A549 (cell line): ENCODE data around the gene BRF1. TPM values are rescaled to one million over a fixed set of nuclear protein-coding genes. Genes with fewer than 3 reads are reported as not detected.

Experiments used
- ATAC-seq, 2 experiments: fragments of 200-7000 bp in 1 of 2; fragments of >200 bp in 1 of 2; cut with Nextera tagmentation in 1 of 2; cut with Tn5 transposase in 1 of 2; 3 replicates each; pipeline versions ENCODE4 v1.8.0 to v1.9.1; 2018 to 2020; ENCODE audit warnings: mild to moderate bottlenecking in 1 of 2, moderate library complexity in 1 of 2
- CTCF ChIA-PET: fragments of 300-600 bp; sonication (Branson Sonifier 250); formaldehyde crosslinking; extraction: SDS; loops from one replicate; lab custom pipeline; 2021; ENCODE audit warnings: antibody characterized with exemption, inconsistent platforms; lab: Yijun Ruan, JAX
- POLR2A ChIA-PET: fragments of 350-600 bp; formaldehyde crosslinking; extraction: SDS; loops from one replicate; lab custom pipeline; 2021; ENCODE audit warnings: antibody characterized with exemption, inconsistent platforms; lab: Yijun Ruan, JAX
- DNase-seq, 2 experiments: peaks; one replicate each; pipeline versions ENCODE4 v3.0.0 to v3.0.0-alpha.2; 2011 to 2016; ENCODE audit warnings: low read depth in 1 of 2, low spot score in 1 of 2
- FAIRE-seq: peaks from 2 replicates; lab custom pipeline; 2011; peaks lifted over from hg19 to GRCh38; lab: Jason Lieb, UNC
- H3K27ac ChIP-seq, 2 experiments: fragments of >200 bp; sonication (Bioruptor Twin); formaldehyde crosslinking; 3 replicates each; pipeline ENCODE4 v1.5.1; 2016 to 2017
- H3K4me1 ChIP-seq: fragments of >200 bp; sonication (Bioruptor Twin); formaldehyde crosslinking; 3 replicates; pipeline ENCODE4 v1.6.1; 2016
- H3K4me2 ChIP-seq: fragments of >200 bp; sonication (Bioruptor Twin); formaldehyde crosslinking; 3 replicates; pipeline ENCODE4 v1.6.1; 2016
- H3K4me3 ChIP-seq: fragments of >200 bp; sonication (Bioruptor Twin); formaldehyde crosslinking; 3 replicates; pipeline ENCODE4 v1.5.1; 2016
- H3K9me3 ChIP-seq: fragments of >200 bp; sonication (Bioruptor Twin); formaldehyde crosslinking; 3 replicates; pipeline ENCODE4 v1.6.1; 2016
- BHLHE40 ChIP-seq: IDR thresholded peaks from 2 replicates; pipeline ENCODE4 v1.6.1; 2012; ENCODE audit warnings: low read depth, low read length, inconsistent platforms
- CHD4 ChIP-seq: fragments of 200-600 bp; sonication (generic); IDR thresholded peaks from 2 replicates; pipeline ENCODE4 v1.6.1; 2016; ENCODE audit warnings: antibody characterized with exemption, mild to moderate bottlenecking, borderline replicate concordance
- EHMT2 ChIP-seq: fragments of 200-600 bp; sonication (generic); IDR thresholded peaks from 2 replicates; pipeline ENCODE4 v1.6.1; 2016; ENCODE audit warnings: antibody characterized with exemption, low read depth, mild to moderate bottlenecking, moderate library complexity
- FOSB ChIP-seq: fragments of 250-450 bp; sonication (Bioruptor Pico); IDR thresholded peaks from 2 replicates; pipeline ENCODE4 v1.5.0; 2020; ENCODE audit warnings: mild to moderate bottlenecking, moderate library complexity
- FOXS1 ChIP-seq: fragments of 250-450 bp; sonication (Bioruptor Pico); IDR thresholded peaks from 2 replicates; pipeline ENCODE4 v1.5.0; 2020; ENCODE audit warnings: mild to moderate bottlenecking, moderate library complexity
- HDAC2 ChIP-seq: fragments of 200-600 bp; sonication (generic); IDR thresholded peaks from 2 replicates; pipeline ENCODE4 v1.6.1; 2016
- HEYL ChIP-seq: fragments of 250-450 bp; sonication (Bioruptor Pico); IDR thresholded peaks from 2 replicates; pipeline ENCODE4 v1.8.0; 2021; ENCODE audit warnings: mild to moderate bottlenecking, moderate library complexity
- HOXA7 ChIP-seq: fragments of 250-450 bp; sonication (Bioruptor Pico); IDR thresholded peaks from 2 replicates; pipeline ENCODE4 v1.5.0; 2020; ENCODE audit warnings: mild to moderate bottlenecking, moderate library complexity
- HOXB5 ChIP-seq: fragments of 250-450 bp; sonication (Bioruptor Pico); IDR thresholded peaks from 2 replicates; pipeline ENCODE4 v1.5.0; 2020; ENCODE audit warnings: mild to moderate bottlenecking, moderate library complexity
- JUN ChIP-seq, 2 experiments: fragments of >200 bp; sonication (Bioruptor Twin); formaldehyde crosslinking; IDR thresholded peaks; 2 replicates in 1 of 2; 3 replicates in 1 of 2; pipeline ENCODE4 v1.6.1; 2016 to 2017
- KDM1A ChIP-seq: fragments of 200-600 bp; sonication (generic); IDR thresholded peaks from 2 replicates; pipeline ENCODE4 v1.6.1; 2016; ENCODE audit warnings: low read depth, mild to moderate bottlenecking
- KDM5A ChIP-seq: fragments of 200-600 bp; sonication (generic); IDR thresholded peaks from 2 replicates; pipeline ENCODE4 v1.6.1; 2016; ENCODE audit warnings: antibody characterized with exemption, mild to moderate bottlenecking
- MAFK ChIP-seq: fragments of 450-650 bp; IDR thresholded peaks from 2 replicates; pipeline ENCODE4 v1.6.1; 2014; ENCODE audit not compliant: partially characterized antibody
- NFE2L2 ChIP-seq: fragments of 150-350 bp; conservative IDR thresholded peaks from 2 replicates; pipeline ENCODE4 v1.6.1; 2014; ENCODE audit warnings: low read length
- NPAS2 ChIP-seq: fragments of 250-450 bp; sonication (Bioruptor Pico); IDR thresholded peaks from 2 replicates; pipeline ENCODE4 v1.8.0; 2022; ENCODE audit warnings: mild to moderate bottlenecking, moderate library complexity, borderline replicate concordance
- RAD21 ChIP-seq, 2 experiments: fragments of >200 bp in 1 of 2; sonication (Bioruptor Twin) in 1 of 2; formaldehyde crosslinking in 1 of 2; IDR thresholded peaks in 1 of 2; conservative IDR thresholded peaks in 1 of 2; 2 replicates in 1 of 2; 3 replicates in 1 of 2; pipeline ENCODE4 v1.6.1; 2012 to 2018; ENCODE audit warnings: inconsistent platforms in 1 of 2
- RCOR1 ChIP-seq: fragments of 150-350 bp; IDR thresholded peaks from 2 replicates; pipeline ENCODE4 v1.6.1; 2014; ENCODE audit warnings: antibody characterized with exemption, low read length, low read depth
- RFX5 ChIP-seq: fragments of 450-650 bp; IDR thresholded peaks from 2 replicates; pipeline ENCODE4 v1.7.1; 2014; ENCODE audit warnings: antibody characterized with exemption, mild to moderate bottlenecking, moderate library complexity
- ZC3H11A ChIP-seq: fragments of 450-650 bp; IDR thresholded peaks from 2 replicates; pipeline ENCODE4 v1.6.1; 2014; ENCODE audit warnings: antibody characterized with exemption, mild to moderate bottlenecking
- ZFP36 ChIP-seq: fragments of 450-650 bp; IDR thresholded peaks from 2 replicates; pipeline ENCODE4 v1.6.1; 2014; ENCODE audit warnings: borderline replicate concordance; ENCODE audit not compliant: partially characterized antibody
- ZNF302 ChIP-seq: fragments of 250-450 bp; sonication (Bioruptor Pico); IDR thresholded peaks from 2 replicates; pipeline ENCODE4 v1.9.0; 2021; ENCODE audit warnings: inconsistent platforms, mild to moderate bottlenecking, moderate library complexity
- WGBS: methylation state at CpG from one replicate; pipeline ENCODE4 v1.1.6; 2017; ENCODE audit errors: missing lambda C conversion rate; 5-methylcytosine and 5-hydroxymethylcytosine counted together
- polyA plus RNA-seq, 4 experiments: library from polyadenylated mRNA; depleted of rRNA in 3 of 4; stranded (reverse); fragments of >200 nt; fragmentation: RNase III in 1 of 4; extraction: RNeasy Plus Mini Kit Qiagen cat#74134 plus additional on column Dnase treatment in 1 of 4; gene quantifications; 2 replicates in 3 of 4; 3 replicates in 1 of 4; pipeline ENCODE4 v1.2.3, GENCODE V29; 2011 to 2017
- TF ChIP-seq, protein P1 (sequence below): IDR thresholded peaks from 2 replicates; pipeline ENCODE4 v1.6.1; 2012; ENCODE audit warnings: low read depth, borderline replicate concordance
- TF ChIP-seq, protein P2 (sequence below): IDR thresholded peaks from 2 replicates; pipeline ENCODE4 v1.6.1; 2012
- TF ChIP-seq, protein P3 (sequence below): fragments of 450-650 bp; IDR thresholded peaks from 2 replicates; pipeline ENCODE4 v1.6.1; 2014; ENCODE audit warnings: antibody characterized with exemption
- TF ChIP-seq, protein P4 (sequence below): fragments of 200-600 bp; sonication (generic); IDR thresholded peaks from 2 replicates; pipeline ENCODE4 v1.6.1; 2016; ENCODE audit warnings: antibody characterized with exemption, mild to moderate bottlenecking, moderate library complexity

BRF1 gene
- polyA plus RNA-seq, 2 of the 4 experiments (the other 2 are of a cell fraction) = 8.5 to 25.7 TPM

DNA sequence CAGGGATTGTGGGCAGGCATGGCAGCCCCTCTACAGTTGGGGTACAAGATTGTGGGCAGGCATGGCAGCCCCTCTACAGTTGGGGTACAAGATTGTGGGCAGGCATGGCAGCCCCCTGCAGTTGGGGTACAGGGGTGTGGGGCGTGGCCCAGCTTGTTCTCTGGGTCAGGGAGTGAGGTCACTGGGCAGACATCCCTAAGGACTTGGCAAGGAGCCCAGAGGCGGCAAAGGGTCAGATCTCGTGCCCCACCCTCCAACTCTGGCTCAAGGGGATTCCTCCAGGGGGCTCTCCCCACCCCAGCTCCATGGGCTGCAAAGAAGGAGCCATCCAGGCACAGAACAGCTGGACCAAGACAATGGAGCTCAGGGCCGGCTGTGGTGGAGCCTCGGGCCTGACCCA, 93.9 kb downstream of the BRF1 start:
- POLR2A ChIA-PET = no interaction called here
- Histone ChIP-seq H3K4me3 (no peak overlapping the region), H3K4me2 (peak overlapping the region; percentile 19; the same call in 1 of the 3 replicates), H3K9me3 (no peaks in the 10 kb centered on the region), H3K27ac (peak overlapping the region in 1 of 2 experiments; percentile 27; a peak in 2 of 6 replicates), H3K4me1 (peaks cover 36% of the 10 kb centered on the region)
- DNase-seq = no peak
- CTCF ChIA-PET = interaction anchor here (0.5 to 1.5 kb wide), 3 partner anchors 37 to 167 kb away, joined by 4 read pairs; no protein-coding TSS in a partner anchor
- ATAC-seq = no peak
- no peak for TF ChIP-seq JUN (IDR thresholded peaks at IDR 0.05)
- TF ChIP-seq KDM1A = no peak
- no peak for TF ChIP-seq BHLHE40
- TF ChIP-seq ZC3H11A = no peak
- TF ChIP-seq, protein P1, sequence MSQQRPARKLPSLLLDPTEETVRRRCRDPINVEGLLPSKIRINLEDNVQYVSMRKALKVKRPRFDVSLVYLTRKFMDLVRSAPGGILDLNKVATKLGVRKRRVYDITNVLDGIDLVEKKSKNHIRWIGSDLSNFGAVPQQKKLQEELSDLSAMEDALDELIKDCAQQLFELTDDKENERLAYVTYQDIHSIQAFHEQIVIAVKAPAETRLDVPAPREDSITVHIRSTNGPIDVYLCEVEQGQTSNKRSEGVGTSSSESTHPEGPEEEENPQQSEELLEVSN = no peak
- no peak for TF ChIP-seq ZFP36
- no peak for TF ChIP-seq RAD21 (conservative IDR thresholded peaks at IDR 0.05 in 1 of 2, IDR thresholded peaks at IDR 0.05 in 1 of 2)
- TF ChIP-seq FOSB (CRISPR knock-in tag) = no peak
- no peak for TF ChIP-seq RFX5
- no peak for TF ChIP-seq NFE2L2
- no peak for TF ChIP-seq KDM5A
- no peak for TF ChIP-seq CHD4
- TF ChIP-seq HEYL (CRISPR knock-in tag) = no peak
- TF ChIP-seq, protein P2, sequence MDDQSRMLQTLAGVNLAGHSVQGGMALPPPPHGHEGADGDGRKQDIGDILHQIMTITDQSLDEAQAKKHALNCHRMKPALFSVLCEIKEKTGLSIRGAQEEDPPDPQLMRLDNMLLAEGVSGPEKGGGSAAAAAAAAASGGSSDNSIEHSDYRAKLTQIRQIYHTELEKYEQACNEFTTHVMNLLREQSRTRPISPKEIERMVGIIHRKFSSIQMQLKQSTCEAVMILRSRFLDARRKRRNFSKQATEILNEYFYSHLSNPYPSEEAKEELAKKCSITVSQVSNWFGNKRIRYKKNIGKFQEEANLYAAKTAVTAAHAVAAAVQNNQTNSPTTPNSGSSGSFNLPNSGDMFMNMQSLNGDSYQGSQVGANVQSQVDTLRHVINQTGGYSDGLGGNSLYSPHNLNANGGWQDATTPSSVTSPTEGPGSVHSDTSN = no peak
- TF ChIP-seq HOXB5 = no peak
- no peak for TF ChIP-seq RCOR1
- no peak for TF ChIP-seq ZNF302 (CRISPR knock-in tag)
- TF ChIP-seq HDAC2 = no peak
- TF ChIP-seq, protein P3, sequence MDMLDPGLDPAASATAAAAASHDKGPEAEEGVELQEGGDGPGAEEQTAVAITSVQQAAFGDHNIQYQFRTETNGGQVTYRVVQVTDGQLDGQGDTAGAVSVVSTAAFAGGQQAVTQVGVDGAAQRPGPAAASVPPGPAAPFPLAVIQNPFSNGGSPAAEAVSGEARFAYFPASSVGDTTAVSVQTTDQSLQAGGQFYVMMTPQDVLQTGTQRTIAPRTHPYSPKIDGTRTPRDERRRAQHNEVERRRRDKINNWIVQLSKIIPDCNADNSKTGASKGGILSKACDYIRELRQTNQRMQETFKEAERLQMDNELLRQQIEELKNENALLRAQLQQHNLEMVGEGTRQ = no peak
- TF ChIP-seq HOXA7 (CRISPR knock-in tag) = no peak
- WGBS = 34% methylated on average over 5 of the region's 5 CpGs
- no peak for FAIRE-seq

DNA sequence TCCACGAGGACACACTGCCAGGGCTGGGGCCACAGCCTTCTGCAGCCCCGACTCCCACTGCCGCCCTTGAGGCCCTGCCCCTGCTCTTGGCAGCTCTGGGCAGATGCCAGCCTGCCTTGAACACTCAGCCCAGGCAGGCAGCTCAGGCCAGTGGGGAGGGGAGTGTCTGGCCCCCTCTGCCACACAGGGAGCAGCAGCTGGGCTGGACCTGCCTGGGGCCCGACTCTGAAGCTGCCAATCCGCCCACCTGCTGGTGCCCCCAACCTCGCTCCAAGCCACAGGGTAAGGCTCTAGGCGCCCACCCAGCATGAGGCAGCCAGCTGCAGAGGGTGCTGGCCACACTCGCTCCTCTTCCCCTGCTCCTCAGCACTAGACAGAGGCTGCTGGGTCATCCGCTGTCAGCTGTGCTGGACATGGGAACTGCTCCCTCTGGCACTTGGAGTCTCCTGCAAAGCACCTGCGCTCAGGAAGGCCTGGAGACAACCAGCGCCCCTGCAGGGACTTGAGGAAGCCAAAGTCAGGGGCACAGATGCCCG, 95.1 kb downstream of the BRF1 start:
- H3K4me3 ChIP-seq = no peak overlapping the region
- 60% methylated on average over 1 of the region's 12 CpGs for WGBS
- peak overlapping the region in 1 of 2 experiments; percentile 19; a peak in 2 of 6 replicates for H3K27ac ChIP-seq
- ATAC-seq = peak; percentile 7 to 9; a peak in 4 of 6 replicates
- H3K4me1 ChIP-seq = peaks cover 36% of the 10 kb centered on the region
- no peak for FAIRE-seq
- TF ChIP-seq NPAS2 (CRISPR knock-in tag) = no peak
- no peak for TF ChIP-seq EHMT2
- TF ChIP-seq FOXS1 (CRISPR knock-in tag) = no peak
- no peak for TF ChIP-seq NFE2L2
- no peak for TF ChIP-seq MAFK
- TF ChIP-seq KDM5A = no peak
- TF ChIP-seq JUN (IDR thresholded peaks at IDR 0.05) = no peak
- TF ChIP-seq, protein P4, sequence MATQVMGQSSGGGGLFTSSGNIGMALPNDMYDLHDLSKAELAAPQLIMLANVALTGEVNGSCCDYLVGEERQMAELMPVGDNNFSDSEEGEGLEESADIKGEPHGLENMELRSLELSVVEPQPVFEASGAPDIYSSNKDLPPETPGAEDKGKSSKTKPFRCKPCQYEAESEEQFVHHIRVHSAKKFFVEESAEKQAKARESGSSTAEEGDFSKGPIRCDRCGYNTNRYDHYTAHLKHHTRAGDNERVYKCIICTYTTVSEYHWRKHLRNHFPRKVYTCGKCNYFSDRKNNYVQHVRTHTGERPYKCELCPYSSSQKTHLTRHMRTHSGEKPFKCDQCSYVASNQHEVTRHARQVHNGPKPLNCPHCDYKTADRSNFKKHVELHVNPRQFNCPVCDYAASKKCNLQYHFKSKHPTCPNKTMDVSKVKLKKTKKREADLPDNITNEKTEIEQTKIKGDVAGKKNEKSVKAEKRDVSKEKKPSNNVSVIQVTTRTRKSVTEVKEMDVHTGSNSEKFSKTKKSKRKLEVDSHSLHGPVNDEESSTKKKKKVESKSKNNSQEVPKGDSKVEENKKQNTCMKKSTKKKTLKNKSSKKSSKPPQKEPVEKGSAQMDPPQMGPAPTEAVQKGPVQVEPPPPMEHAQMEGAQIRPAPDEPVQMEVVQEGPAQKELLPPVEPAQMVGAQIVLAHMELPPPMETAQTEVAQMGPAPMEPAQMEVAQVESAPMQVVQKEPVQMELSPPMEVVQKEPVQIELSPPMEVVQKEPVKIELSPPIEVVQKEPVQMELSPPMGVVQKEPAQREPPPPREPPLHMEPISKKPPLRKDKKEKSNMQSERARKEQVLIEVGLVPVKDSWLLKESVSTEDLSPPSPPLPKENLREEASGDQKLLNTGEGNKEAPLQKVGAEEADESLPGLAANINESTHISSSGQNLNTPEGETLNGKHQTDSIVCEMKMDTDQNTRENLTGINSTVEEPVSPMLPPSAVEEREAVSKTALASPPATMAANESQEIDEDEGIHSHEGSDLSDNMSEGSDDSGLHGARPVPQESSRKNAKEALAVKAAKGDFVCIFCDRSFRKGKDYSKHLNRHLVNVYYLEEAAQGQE = no peak
- no peak for TF ChIP-seq ZFP36
- TF ChIP-seq, all 56 proteins: peak for 0
- Histone ChIP-seq H3K4me2 (0 out of 3 replicates have a peak overlapping the region, but pooled peaks have one; percentile 21), H3K9me3 (no peaks in the 10 kb centered on the region)
- ChIA-PET CTCF (interaction anchor here (0.5 to 1.0 kb wide), 2 partner anchors 11 to 20 kb away, joined by 3 read pairs; no protein-coding TSS in a partner anchor), POLR2A (no interaction called here)
- DNase-seq = peak in 1 of 2 experiments; percentile 63
